GM06990 (cell line): Measurements from ENCODE around the gene CKAP2L.

Experiments
- DNase-seq: peaks from one replicate; pipeline ENCODE4 v3.0.0-alpha.2; 2011; ENCODE audit not compliant: insufficient read length; ENCODE audit errors: extremely low read depth
- H3K27me3 ChIP-seq: replicated peaks from 2 replicates; pipeline ENCODE4 v1.6.0; 2011; ENCODE audit warnings: low read length; ENCODE audit not compliant: control insufficient read depth, insufficient read depth
- H3K36me3 ChIP-seq: 2 replicates; pipeline ENCODE4 v1.5.1; 2011; ENCODE audit warnings: low read length; ENCODE audit not compliant: control insufficient read depth, insufficient read depth
- H3K4me3 ChIP-seq: replicated peaks from 2 replicates; pipeline ENCODE4 v1.5.1; 2011; ENCODE audit warnings: low read depth, mild to moderate bottlenecking, control low read depth, low read length
- TF ChIP-seq, protein P1 (sequence below): IDR thresholded peaks from 2 replicates; pipeline ENCODE4 v1.5.1; 2011; ENCODE audit warnings: low read length, control low read depth, mild to moderate bottlenecking, inconsistent platforms; ENCODE audit not compliant: insufficient read depth, poor library complexity, severe bottlenecking

Gene CKAP2L

GRCh38 chr2:112793449-112793978 is 29.1 kb upstream of the CKAP2L start:
- TF ChIP-seq, protein P1, sequence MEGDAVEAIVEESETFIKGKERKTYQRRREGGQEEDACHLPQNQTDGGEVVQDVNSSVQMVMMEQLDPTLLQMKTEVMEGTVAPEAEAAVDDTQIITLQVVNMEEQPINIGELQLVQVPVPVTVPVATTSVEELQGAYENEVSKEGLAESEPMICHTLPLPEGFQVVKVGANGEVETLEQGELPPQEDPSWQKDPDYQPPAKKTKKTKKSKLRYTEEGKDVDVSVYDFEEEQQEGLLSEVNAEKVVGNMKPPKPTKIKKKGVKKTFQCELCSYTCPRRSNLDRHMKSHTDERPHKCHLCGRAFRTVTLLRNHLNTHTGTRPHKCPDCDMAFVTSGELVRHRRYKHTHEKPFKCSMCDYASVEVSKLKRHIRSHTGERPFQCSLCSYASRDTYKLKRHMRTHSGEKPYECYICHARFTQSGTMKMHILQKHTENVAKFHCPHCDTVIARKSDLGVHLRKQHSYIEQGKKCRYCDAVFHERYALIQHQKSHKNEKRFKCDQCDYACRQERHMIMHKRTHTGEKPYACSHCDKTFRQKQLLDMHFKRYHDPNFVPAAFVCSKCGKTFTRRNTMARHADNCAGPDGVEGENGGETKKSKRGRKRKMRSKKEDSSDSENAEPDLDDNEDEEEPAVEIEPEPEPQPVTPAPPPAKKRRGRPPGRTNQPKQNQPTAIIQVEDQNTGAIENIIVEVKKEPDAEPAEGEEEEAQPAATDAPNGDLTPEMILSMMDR = no peak
- peak; percentile 56 for DNase-seq
- H3K27me3 ChIP-seq = no peaks in the 10 kb centered on the region
- H3K36me3 ChIP-seq = no peaks in the 10 kb centered on the region
- H3K4me3 ChIP-seq = no peak overlapping the region

GRCh38 chr2:112792419-112792818 is 28.0 kb upstream of the CKAP2L start:
- Histone ChIP-seq H3K36me3 (no peaks in the 10 kb centered on the region), H3K4me3 (no peak overlapping the region), H3K27me3 (no peaks in the 10 kb centered on the region)
- no peak for DNase-seq
- TF ChIP-seq, protein P1 = no peak

DNA sequence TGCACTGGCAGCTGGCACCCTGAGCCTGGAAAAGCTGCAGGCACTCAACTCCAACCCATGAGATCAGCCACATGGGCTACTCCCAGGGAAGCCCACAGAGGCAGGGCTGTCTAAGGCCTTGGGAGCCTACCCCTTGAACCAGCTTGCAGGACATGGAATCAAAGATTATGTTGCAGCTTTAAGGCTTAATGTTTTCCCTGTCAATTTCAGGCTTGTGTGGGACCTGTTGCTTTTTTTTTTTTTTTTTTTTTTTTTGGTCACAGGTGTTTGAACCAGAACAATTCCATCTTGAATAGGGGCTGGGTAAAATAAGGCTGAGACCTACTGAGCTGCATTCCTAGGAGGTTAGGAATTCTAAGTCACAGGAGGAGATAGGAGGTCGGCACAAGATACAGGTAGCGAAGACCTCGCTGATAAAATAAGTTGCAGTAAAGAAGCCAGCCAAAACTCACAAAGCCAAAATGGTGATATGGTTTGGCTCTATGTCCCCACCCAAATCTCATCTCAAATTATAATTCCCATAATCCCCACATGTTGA is 27.4 kb upstream of the CKAP2L start:
- H3K27me3 ChIP-seq = no peaks in the 10 kb centered on the region
- no peak overlapping the region for H3K4me3 ChIP-seq
- H3K36me3 ChIP-seq = no peaks in the 10 kb centered on the region
- DNase-seq = no peak
- TF ChIP-seq, protein P1 = no peak

GRCh38 chr2:112791019-112791418 is 26.6 kb upstream of the CKAP2L start:
- no peak overlapping the region for H3K4me3 ChIP-seq
- H3K27me3 ChIP-seq = no peaks in the 10 kb centered on the region
- no peaks in the 10 kb centered on the region for H3K36me3 ChIP-seq
- no peak for DNase-seq
- TF ChIP-seq, protein P1 = no peak

DNA sequence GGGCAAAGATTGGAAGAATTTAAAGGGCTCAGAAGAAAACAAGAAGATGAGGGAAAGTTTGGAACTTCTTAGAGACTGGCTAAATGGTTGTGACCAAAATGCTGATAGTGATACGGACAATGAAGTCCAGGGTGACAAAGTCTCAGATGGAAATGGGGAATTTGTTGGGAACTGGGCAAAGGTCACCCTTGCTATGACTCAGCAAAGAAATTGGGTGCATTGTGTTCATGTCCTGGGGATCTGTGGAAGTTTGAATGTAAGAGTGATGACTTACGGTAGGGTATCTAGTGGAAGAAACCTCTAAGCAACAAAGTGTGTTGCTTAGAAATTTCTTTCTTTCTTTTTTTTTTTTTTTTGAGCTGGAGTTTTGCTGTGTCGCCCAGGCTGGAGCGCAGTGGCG is 25.9 kb upstream of the CKAP2L start:
- H3K27me3 ChIP-seq = no peaks in the 10 kb centered on the region
- TF ChIP-seq, protein P1 = no peak
- H3K4me3 ChIP-seq = no peak overlapping the region
- no peak for DNase-seq
- no peaks in the 10 kb centered on the region for H3K36me3 ChIP-seq

DNA sequence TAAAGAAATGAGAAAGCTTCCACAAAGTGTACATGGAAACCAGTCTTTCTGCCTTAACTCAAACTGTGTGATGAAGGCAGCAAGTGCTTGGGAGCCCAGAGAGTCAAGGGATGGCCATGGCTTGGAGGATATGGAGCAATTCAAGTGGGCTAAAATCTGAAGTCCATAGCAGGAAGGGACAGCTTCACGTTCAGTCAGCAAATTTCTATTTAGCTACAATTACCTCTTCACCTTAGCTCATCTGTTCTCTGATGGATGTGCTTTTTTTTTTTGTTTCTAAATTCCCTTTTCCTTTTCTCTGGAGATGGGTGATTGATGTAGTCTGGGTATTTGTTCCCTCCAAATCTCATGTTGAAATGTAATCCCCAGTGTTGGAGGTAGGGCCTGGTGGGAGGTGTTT is 24.8 kb upstream of the CKAP2L start:
- TF ChIP-seq, protein P1 = no peak
- Histone ChIP-seq H3K27me3 (no peaks in the 10 kb centered on the region), H3K4me3 (no peak overlapping the region), H3K36me3 (no peaks in the 10 kb centered on the region)
- no peak for DNase-seq
